DND-41 (cell line): Measurements from ENCODE around the gene SMARCA4.

Source experiments
- CTCF ChIP-seq: IDR thresholded peaks from 2 replicates; pipeline ENCODE4 v1.5.1; 2012; ENCODE audit warnings: borderline replicate concordance, low read length, moderate library complexity, mild to moderate bottlenecking; ENCODE audit not compliant: poor library complexity, severe bottlenecking; ENCODE audit errors: extremely low read depth
- EZH2 ChIP-seq: IDR thresholded peaks from 3 replicates; pipeline ENCODE4 v1.6.1; 2012; ENCODE audit warnings: borderline replicate concordance, low read depth, mild to moderate bottlenecking, moderate library complexity, low read length, inconsistent platforms; ENCODE audit not compliant: severe bottlenecking

- TF ChIP-seq EZH2 = no peak
- TF ChIP-seq CTCF = no peak
These were observed 3.0 kb downstream of the SMARCA4 start for GRCh38 chr19:10963865-10964264.
